Suprapubic skin (tissue), 4 donors: ENCODE measurements around the gene STRA6.

Experiments
- EP300 ChIP-seq: sonication (generic); formaldehyde crosslinking; IDR thresholded peaks from one replicate; pipeline ENCODE4 v1.6.1; 2017; ENCODE audit warnings: antibody characterized with exemption
- POLR2A ChIP-seq, 2 donors: fragments of 450-650 bp; IDR thresholded peaks; one replicate each; pipeline ENCODE4 v1.6.1; 2017; ENCODE audit warnings: antibody characterized with exemption in 2 of 2, mild to moderate bottlenecking in 2 of 2, moderate library complexity in 2 of 2
- POLR2AphosphoS5 ChIP-seq, 3 donors: sonication (generic); formaldehyde crosslinking; IDR thresholded peaks; one replicate each; pipeline ENCODE4 v1.6.1; 2017; ENCODE audit warnings: antibody characterized with exemption in 3 of 3

DNA sequence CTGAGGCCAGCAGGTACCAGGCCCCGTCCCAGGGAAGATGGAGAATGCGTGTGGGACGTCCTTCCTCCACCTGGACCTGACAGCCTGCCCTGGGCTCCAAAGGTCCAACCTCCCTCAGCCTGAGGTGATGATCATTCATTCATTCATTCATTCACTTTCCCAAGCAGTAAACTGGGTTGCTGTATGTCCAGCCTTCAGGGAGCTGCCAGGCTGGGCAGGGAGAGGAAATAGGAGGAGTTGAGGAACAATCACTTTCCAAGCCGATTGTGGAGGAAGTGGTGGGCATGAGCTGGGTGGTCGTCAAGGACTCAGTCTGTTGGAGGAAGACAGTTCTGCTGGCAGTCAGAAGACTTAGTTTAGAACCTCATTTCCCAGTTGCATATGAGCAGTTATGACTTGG lies 23.3 kb upstream of the STRA6 start:
- TF ChIP-seq POLR2AphosphoS5 (IDR thresholded peaks at IDR 0.05) (no peak), POLR2A (IDR thresholded peaks at IDR 0.05) (no peak), EP300 (no peak)
